ENCODE data around the gene UACA.

Gene UACA

GRCh38 chr15:70710714-70711113 is 52.6 kb downstream of the UACA start:
- peaks cover 4% of the 10 kb centered on the region; the same call in 1 of the 2 replicates for H3K4me1 ChIP-seq (ENCODE audit: control insufficient read depth, insufficient read depth, low read length)
- DNase-seq (ENCODE audit: low read depth, low spot score) = no peak
- no peaks in the 10 kb centered on the region for H3K36me3 ChIP-seq (ENCODE audit: control insufficient read depth, insufficient read depth, low read length)
- H3K27ac ChIP-seq (ENCODE audit: low read length) = no peak overlapping the region
- no peaks in the 10 kb centered on the region for H3K9me3 ChIP-seq (ENCODE audit: control insufficient read depth, insufficient read depth, low read length)
- no peak overlapping the region for H3K4me3 ChIP-seq (ENCODE audit: low read length)
- H3K27me3 ChIP-seq (ENCODE audit: control insufficient read depth, insufficient read depth, low read length) = no peaks in the 10 kb centered on the region
- no CpG with 5 or more reads among the region's 5 CpGs for WGBS (ENCODE audit: insufficient coverage, insufficient read length)

GRCh38 chr15:70708839-70709238 is 54.5 kb downstream of the UACA start:
- peaks cover 4% of the 10 kb centered on the region; the same call in 1 of the 2 replicates for H3K4me1 ChIP-seq (ENCODE audit: control insufficient read depth, insufficient read depth, low read length)
- no peaks in the 10 kb centered on the region for H3K9me3 ChIP-seq (ENCODE audit: control insufficient read depth, insufficient read depth, low read length)
- H3K36me3 ChIP-seq (ENCODE audit: control insufficient read depth, insufficient read depth, low read length) = no peaks in the 10 kb centered on the region
- no peak overlapping the region for H3K4me3 ChIP-seq (ENCODE audit: low read length)
- no peak for DNase-seq (ENCODE audit: low read depth, low spot score)
- H3K27me3 ChIP-seq (ENCODE audit: control insufficient read depth, insufficient read depth, low read length) = no peaks in the 10 kb centered on the region
- H3K27ac ChIP-seq (ENCODE audit: low read length) = no peak overlapping the region
- WGBS (ENCODE audit: insufficient coverage, insufficient read length) = no CpG with 5 or more reads among the region's 3 CpGs

- Histone ChIP-seq H3K36me3 (ENCODE audit: control insufficient read depth, insufficient read depth, low read length) (no peaks in the 10 kb centered on the region), H3K27me3 (ENCODE audit: control insufficient read depth, insufficient read depth, low read length) (no peaks in the 10 kb centered on the region), H3K9me3 (ENCODE audit: control insufficient read depth, insufficient read depth, low read length) (no peaks in the 10 kb centered on the region), H3K4me1 (ENCODE audit: control insufficient read depth, insufficient read depth, low read length) (peaks cover 4% of the 10 kb centered on the region; the same call in 1 of the 2 replicates), H3K27ac (ENCODE audit: low read length) (no peak overlapping the region), H3K4me3 (ENCODE audit: low read length) (no peak overlapping the region)
- no peak for DNase-seq (ENCODE audit: low read depth, low spot score)
- no CpG with 5 or more reads among the region's 4 CpGs for WGBS (ENCODE audit: insufficient coverage, insufficient read length)
These were observed 55.6 kb downstream of the UACA start for GRCh38 chr15:70707686-70708300.

- no peak for DNase-seq (ENCODE audit: low read depth, low spot score)
- H3K4me1 ChIP-seq (ENCODE audit: control insufficient read depth, insufficient read depth, low read length) = no peaks in the 10 kb centered on the region
- H3K27me3 ChIP-seq (ENCODE audit: control insufficient read depth, insufficient read depth, low read length) = no peaks in the 10 kb centered on the region
- no peak overlapping the region for H3K4me3 ChIP-seq (ENCODE audit: low read length)
- WGBS (ENCODE audit: insufficient coverage, insufficient read length) = 100% methylated on average over 2 of the region's 5 CpGs
- no peak overlapping the region for H3K27ac ChIP-seq (ENCODE audit: low read length)
- H3K9me3 ChIP-seq (ENCODE audit: control insufficient read depth, insufficient read depth, low read length) = no peaks in the 10 kb centered on the region
- H3K36me3 ChIP-seq (ENCODE audit: control insufficient read depth, insufficient read depth, low read length) = no peaks in the 10 kb centered on the region
These were observed 58.6 kb downstream of the UACA start for GRCh38 chr15:70704731-70705130.

GRCh38 chr15:70704166-70704565 is 59.2 kb downstream of the UACA start:
- WGBS (ENCODE audit: insufficient coverage, insufficient read length) = no CpG with 5 or more reads among the region's 2 CpGs
- Histone ChIP-seq H3K4me1 (ENCODE audit: control insufficient read depth, insufficient read depth, low read length) (no peaks in the 10 kb centered on the region), H3K27me3 (ENCODE audit: control insufficient read depth, insufficient read depth, low read length) (no peaks in the 10 kb centered on the region), H3K9me3 (ENCODE audit: control insufficient read depth, insufficient read depth, low read length) (no peaks in the 10 kb centered on the region), H3K36me3 (ENCODE audit: control insufficient read depth, insufficient read depth, low read length) (no peaks in the 10 kb centered on the region), H3K27ac (ENCODE audit: low read length) (no peak overlapping the region), H3K4me3 (ENCODE audit: low read length) (no peak overlapping the region)
- DNase-seq (ENCODE audit: low read depth, low spot score) = no peak

GRCh38 chr15:70703096-70703878 is 60.1 kb downstream of the UACA start:
- no peaks in the 10 kb centered on the region for H3K36me3 ChIP-seq (ENCODE audit: control insufficient read depth, insufficient read depth, low read length)
- H3K9me3 ChIP-seq (ENCODE audit: control insufficient read depth, insufficient read depth, low read length) = no peaks in the 10 kb centered on the region
- no peak overlapping the region for H3K27ac ChIP-seq (ENCODE audit: low read length)
- DNase-seq (ENCODE audit: low read depth, low spot score) = no peak
- no peaks in the 10 kb centered on the region for H3K27me3 ChIP-seq (ENCODE audit: control insufficient read depth, insufficient read depth, low read length)
- H3K4me1 ChIP-seq (ENCODE audit: control insufficient read depth, insufficient read depth, low read length) = no peaks in the 10 kb centered on the region
- no CpG with 5 or more reads among the region's 7 CpGs for WGBS (ENCODE audit: insufficient coverage, insufficient read length)
- H3K4me3 ChIP-seq (ENCODE audit: low read length) = no peak overlapping the region

- no peaks in the 10 kb centered on the region for H3K4me1 ChIP-seq (ENCODE audit: control insufficient read depth, insufficient read depth, low read length)
These were observed 60.8 kb downstream of the UACA start for GRCh38 chr15:70702584-70702983.

DNA sequence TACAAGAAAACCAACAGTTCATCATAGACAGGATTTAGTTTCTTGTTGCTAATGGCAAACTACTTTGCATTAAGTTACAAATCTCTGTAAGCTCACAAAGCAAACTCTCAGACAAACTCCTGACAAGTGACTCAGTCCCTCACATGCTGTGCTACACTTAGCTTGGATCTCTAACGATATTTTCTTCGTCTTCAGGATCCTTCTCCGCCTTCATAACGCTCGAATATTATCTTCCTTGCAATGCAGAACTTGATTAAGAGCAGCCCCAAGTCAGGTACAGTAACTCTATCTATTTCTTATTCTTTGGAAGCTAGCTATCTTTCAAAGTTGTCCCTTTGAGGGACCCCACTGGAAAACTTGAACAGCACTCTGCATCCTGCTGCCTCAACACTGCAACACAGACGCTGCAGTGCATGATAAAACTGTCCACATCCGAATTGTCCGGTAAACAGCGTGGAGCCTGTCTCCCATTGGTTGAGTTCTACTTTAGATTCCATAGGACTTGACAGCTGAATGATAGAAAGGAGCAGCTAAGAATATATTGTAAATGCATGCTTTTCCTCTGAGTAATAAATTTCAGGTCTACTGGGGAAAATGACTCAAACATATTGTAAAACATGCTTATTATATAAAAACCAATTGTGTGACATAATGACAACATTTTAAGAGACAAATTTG is 61.3 kb downstream of the UACA start:
- H3K27ac ChIP-seq (ENCODE audit: low read length) = no peak overlapping the region
- H3K36me3 ChIP-seq (ENCODE audit: control insufficient read depth, insufficient read depth, low read length) = no peaks in the 10 kb centered on the region
- no peaks in the 10 kb centered on the region for H3K4me1 ChIP-seq (ENCODE audit: control insufficient read depth, insufficient read depth, low read length)
- no peak overlapping the region for H3K4me3 ChIP-seq (ENCODE audit: low read length)
- WGBS (ENCODE audit: insufficient coverage, insufficient read length) = no CpG with 5 or more reads among the region's 9 CpGs
- H3K9me3 ChIP-seq (ENCODE audit: control insufficient read depth, insufficient read depth, low read length) = no peaks in the 10 kb centered on the region
- H3K27me3 ChIP-seq (ENCODE audit: control insufficient read depth, insufficient read depth, low read length) = no peaks in the 10 kb centered on the region
- DNase-seq (ENCODE audit: low read depth, low spot score) = no peak

More at GRCh38 chr15:70702584-70702983, 60.8 kb downstream of the UACA start:
- no CpG with 5 or more reads among the region's 2 CpGs for WGBS (ENCODE audit: insufficient coverage, insufficient read length)
- no peak overlapping the region for H3K27ac ChIP-seq (ENCODE audit: low read length)
- H3K4me3 ChIP-seq (ENCODE audit: low read length) = no peak overlapping the region
- no peaks in the 10 kb centered on the region for H3K9me3 ChIP-seq (ENCODE audit: control insufficient read depth, insufficient read depth, low read length)
- no peak for DNase-seq (ENCODE audit: low read depth, low spot score)
- H3K36me3 ChIP-seq (ENCODE audit: control insufficient read depth, insufficient read depth, low read length) = no peaks in the 10 kb centered on the region
- no peaks in the 10 kb centered on the region for H3K27me3 ChIP-seq (ENCODE audit: control insufficient read depth, insufficient read depth, low read length)

- Histone ChIP-seq H3K4me1 (ENCODE audit: control insufficient read depth, insufficient read depth, low read length) (no peaks in the 10 kb centered on the region), H3K27ac (ENCODE audit: low read length) (no peak overlapping the region), H3K9me3 (ENCODE audit: control insufficient read depth, insufficient read depth, low read length) (no peaks in the 10 kb centered on the region), H3K4me3 (ENCODE audit: low read length) (no peak overlapping the region), H3K27me3 (ENCODE audit: control insufficient read depth, insufficient read depth, low read length) (no peaks in the 10 kb centered on the region), H3K36me3 (ENCODE audit: control insufficient read depth, insufficient read depth, low read length) (no peaks in the 10 kb centered on the region)
- no peak for DNase-seq (ENCODE audit: low read depth, low spot score)
- WGBS (ENCODE audit: insufficient coverage, insufficient read length) = no CpG with 5 or more reads among the region's 2 CpGs
These were observed 62.2 kb downstream of the UACA start for GRCh38 chr15:70701171-70701570.

- Histone ChIP-seq H3K36me3 (ENCODE audit: control insufficient read depth, insufficient read depth, low read length) (no peaks in the 10 kb centered on the region), H3K4me3 (ENCODE audit: low read length) (no peak overlapping the region), H3K9me3 (ENCODE audit: control insufficient read depth, insufficient read depth, low read length) (no peaks in the 10 kb centered on the region), H3K4me1 (ENCODE audit: control insufficient read depth, insufficient read depth, low read length) (no peaks in the 10 kb centered on the region), H3K27ac (ENCODE audit: low read length) (no peak overlapping the region), H3K27me3 (ENCODE audit: control insufficient read depth, insufficient read depth, low read length) (no peaks in the 10 kb centered on the region)
- no peak for DNase-seq (ENCODE audit: low read depth, low spot score)
These were observed 63.5 kb downstream of the UACA start for GRCh38 chr15:70699890-70700289.
